IMR-90 (cell line): Measurements from ENCODE around the gene ZBED2.

ENCODE experiments used
- BHLHE40 ChIP-seq: fragments of 150-350 bp; IDR thresholded peaks from 2 replicates; pipeline ENCODE4 v1.6.1; 2016; ENCODE audit warnings: mild to moderate bottlenecking, low read depth, low read length
- CEBPB ChIP-seq: IDR thresholded peaks from 2 replicates; pipeline ENCODE4 v1.6.1; 2012; ENCODE audit warnings: low read depth, low read length, improper control_type of control experiment
- CHD1 ChIP-seq: IDR thresholded peaks from 2 replicates; pipeline ENCODE4 v1.6.1; 2012; ENCODE audit warnings: low read depth, low read length, improper control_type of control experiment
- FOS ChIP-seq: fragments of 150-350 bp; IDR thresholded peaks from 2 replicates; pipeline ENCODE4 v1.6.1; 2016; ENCODE audit warnings: low read depth, low read length
- MAFK ChIP-seq: IDR thresholded peaks from 2 replicates; pipeline ENCODE4 v1.6.1; 2012; ENCODE audit warnings: low read depth, low read length, improper control_type of control experiment
- MXI1 ChIP-seq: IDR thresholded peaks from 2 replicates; pipeline ENCODE4 v1.6.1; 2012; ENCODE audit warnings: low read depth, mild to moderate bottlenecking, low read length, moderate library complexity, borderline replicate concordance
- POLR2A ChIP-seq: IDR thresholded peaks from 2 replicates; pipeline ENCODE4 v1.6.1; 2012; ENCODE audit warnings: mild to moderate bottlenecking, low read depth, low read length
- RAD21 ChIP-seq: IDR thresholded peaks from 2 replicates; pipeline ENCODE4 v1.6.1; 2012; ENCODE audit warnings: low read length, improper control_type of control experiment
- RCOR1 ChIP-seq: IDR thresholded peaks from 2 replicates; pipeline ENCODE4 v1.6.1; 2012; ENCODE audit warnings: mild to moderate bottlenecking, low read length, improper control_type of control experiment; ENCODE audit not compliant: insufficient replicate concordance
- SMC3 ChIP-seq: fragments of 150-350 bp; IDR thresholded peaks from 2 replicates; pipeline ENCODE4 v1.6.1; 2016; ENCODE audit warnings: low read depth, mild to moderate bottlenecking, antibody characterized with exemption, low read length, moderate library complexity
- TF ChIP-seq, protein P1 (sequence below): conservative IDR thresholded peaks from 2 replicates; pipeline ENCODE4 v1.5.1; 2012; ENCODE audit warnings: mild to moderate bottlenecking, low read depth, low read length, improper control_type of control experiment
- TF ChIP-seq, protein P2 (sequence below): fragments of 150-350 bp; IDR thresholded peaks from 2 replicates; pipeline ENCODE4 v1.6.1; 2017; ENCODE audit warnings: mild to moderate bottlenecking, antibody characterized with exemption, low read length, low read depth
- TF ChIP-seq, protein P3 (sequence below): fragments of 150-350 bp; IDR thresholded peaks from 2 replicates; pipeline ENCODE4 v1.6.1; 2016; ENCODE audit warnings: low read depth, mild to moderate bottlenecking, low read length, moderate library complexity, borderline replicate concordance

DNA sequence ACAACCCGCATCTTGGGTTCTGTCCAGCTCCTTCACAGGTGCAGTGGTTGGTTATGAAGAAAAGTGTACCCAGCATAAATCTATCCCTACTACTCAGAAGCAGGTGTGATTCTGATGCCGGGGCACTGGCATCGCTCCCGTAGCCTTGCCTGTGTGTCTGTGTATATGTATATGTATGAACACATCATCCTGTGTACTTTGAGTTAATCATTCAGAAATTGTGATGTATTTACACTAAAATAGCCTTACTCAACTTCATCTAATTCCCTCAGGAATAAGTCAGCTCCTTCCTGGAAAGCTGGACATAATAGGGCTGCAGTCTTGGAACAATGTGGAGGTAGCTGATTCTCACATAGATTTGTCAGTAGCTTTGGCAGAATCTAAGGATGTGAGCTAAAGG is 6.7 kb upstream of the ZBED2 start:
- TF ChIP-seq POLR2A = no peak
- TF ChIP-seq, protein P1, sequence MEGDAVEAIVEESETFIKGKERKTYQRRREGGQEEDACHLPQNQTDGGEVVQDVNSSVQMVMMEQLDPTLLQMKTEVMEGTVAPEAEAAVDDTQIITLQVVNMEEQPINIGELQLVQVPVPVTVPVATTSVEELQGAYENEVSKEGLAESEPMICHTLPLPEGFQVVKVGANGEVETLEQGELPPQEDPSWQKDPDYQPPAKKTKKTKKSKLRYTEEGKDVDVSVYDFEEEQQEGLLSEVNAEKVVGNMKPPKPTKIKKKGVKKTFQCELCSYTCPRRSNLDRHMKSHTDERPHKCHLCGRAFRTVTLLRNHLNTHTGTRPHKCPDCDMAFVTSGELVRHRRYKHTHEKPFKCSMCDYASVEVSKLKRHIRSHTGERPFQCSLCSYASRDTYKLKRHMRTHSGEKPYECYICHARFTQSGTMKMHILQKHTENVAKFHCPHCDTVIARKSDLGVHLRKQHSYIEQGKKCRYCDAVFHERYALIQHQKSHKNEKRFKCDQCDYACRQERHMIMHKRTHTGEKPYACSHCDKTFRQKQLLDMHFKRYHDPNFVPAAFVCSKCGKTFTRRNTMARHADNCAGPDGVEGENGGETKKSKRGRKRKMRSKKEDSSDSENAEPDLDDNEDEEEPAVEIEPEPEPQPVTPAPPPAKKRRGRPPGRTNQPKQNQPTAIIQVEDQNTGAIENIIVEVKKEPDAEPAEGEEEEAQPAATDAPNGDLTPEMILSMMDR = no peak
- no peak for TF ChIP-seq MAFK
- TF ChIP-seq, protein P2, sequence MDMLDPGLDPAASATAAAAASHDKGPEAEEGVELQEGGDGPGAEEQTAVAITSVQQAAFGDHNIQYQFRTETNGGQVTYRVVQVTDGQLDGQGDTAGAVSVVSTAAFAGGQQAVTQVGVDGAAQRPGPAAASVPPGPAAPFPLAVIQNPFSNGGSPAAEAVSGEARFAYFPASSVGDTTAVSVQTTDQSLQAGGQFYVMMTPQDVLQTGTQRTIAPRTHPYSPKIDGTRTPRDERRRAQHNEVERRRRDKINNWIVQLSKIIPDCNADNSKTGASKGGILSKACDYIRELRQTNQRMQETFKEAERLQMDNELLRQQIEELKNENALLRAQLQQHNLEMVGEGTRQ = no peak
- TF ChIP-seq SMC3 = no peak
- TF ChIP-seq CHD1 = no peak
- no peak for TF ChIP-seq MXI1
- no peak for TF ChIP-seq FOS
- TF ChIP-seq RAD21 = no peak
- no peak for TF ChIP-seq RCOR1
- no peak for TF ChIP-seq BHLHE40
- TF ChIP-seq CEBPB = no peak
- TF ChIP-seq, protein P3, sequence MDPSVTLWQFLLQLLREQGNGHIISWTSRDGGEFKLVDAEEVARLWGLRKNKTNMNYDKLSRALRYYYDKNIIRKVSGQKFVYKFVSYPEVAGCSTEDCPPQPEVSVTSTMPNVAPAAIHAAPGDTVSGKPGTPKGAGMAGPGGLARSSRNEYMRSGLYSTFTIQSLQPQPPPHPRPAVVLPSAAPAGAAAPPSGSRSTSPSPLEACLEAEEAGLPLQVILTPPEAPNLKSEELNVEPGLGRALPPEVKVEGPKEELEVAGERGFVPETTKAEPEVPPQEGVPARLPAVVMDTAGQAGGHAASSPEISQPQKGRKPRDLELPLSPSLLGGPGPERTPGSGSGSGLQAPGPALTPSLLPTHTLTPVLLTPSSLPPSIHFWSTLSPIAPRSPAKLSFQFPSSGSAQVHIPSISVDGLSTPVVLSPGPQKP = no peak
